ENCODE data around the gene RADIL. TPM values are rescaled to one million over a fixed set of nuclear protein-coding genes. Genes with fewer than 3 reads are reported as not detected.
A peak's percentile ranks its signal among the peaks of the same experiment; 100 is the strongest.

RADIL gene
- total and polyA plus RNA-seq, 2 of the 13 experiments (the other 11 are each of a cell fraction or from before 2014, with no cell fraction given): 0.05 to 0.09 TPM

DNA sequence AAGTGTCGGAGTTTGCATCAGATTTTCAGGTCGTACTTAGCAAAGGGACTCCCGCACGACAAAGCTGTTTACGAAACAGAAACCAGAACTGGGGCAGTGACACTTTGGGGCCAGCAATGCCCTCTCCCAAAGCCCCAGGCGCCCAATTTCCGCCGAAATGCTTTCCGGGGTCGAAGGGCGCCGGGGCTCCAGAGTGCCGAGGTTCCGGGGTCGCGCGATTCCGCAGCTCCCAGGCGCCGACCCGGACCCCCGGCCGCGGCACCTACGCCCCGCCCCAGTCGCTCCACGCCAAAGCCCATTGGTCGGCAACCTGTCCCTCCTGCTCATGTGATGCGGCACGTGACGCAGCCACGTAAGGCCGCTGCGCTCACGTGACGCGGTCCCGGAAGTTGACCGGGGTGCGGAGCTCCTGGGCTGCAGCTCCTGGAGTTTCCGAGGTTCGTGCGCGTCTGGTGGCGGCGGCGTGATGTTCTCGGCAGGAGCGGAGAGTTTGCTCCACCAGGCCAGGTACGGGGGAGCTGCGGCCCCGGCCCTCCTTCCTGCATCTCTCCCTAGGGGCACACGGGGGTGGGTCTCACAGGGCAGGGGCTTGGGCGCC, 108.2 kb downstream of the RADIL start, which contains the start of gene AP5Z1 (continued):
- TF ChIP-seq, protein P1, sequence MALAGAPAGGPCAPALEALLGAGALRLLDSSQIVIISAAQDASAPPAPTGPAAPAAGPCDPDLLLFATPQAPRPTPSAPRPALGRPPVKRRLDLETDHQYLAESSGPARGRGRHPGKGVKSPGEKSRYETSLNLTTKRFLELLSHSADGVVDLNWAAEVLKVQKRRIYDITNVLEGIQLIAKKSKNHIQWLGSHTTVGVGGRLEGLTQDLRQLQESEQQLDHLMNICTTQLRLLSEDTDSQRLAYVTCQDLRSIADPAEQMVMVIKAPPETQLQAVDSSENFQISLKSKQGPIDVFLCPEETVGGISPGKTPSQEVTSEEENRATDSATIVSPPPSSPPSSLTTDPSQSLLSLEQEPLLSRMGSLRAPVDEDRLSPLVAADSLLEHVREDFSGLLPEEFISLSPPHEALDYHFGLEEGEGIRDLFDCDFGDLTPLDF (CRISPR knock-in tag; IDR thresholded peaks at IDR 0.05): peak; percentile 76
- TF ChIP-seq, protein P2, sequence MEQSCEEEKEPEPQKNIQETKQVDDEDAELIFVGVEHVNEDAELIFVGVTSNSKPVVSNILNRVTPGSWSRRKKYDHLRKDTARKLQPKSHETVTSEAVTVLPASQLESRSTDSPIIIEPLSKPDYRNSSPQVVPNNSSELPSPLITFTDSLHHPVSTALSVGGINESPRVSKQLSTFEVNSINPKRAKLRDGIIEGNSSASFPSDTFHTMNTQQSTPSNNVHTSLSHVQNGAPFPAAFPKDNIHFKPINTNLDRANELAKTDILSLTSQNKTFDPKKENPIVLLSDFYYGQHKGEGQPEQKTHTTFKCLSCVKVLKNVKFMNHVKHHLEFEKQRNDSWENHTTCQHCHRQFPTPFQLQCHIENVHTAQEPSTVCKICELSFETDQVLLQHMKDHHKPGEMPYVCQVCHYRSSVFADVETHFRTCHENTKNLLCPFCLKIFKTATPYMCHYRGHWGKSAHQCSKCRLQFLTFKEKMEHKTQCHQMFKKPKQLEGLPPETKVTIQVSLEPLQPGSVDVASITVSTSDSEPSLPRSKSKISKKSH (CRISPR knock-in tag; IDR thresholded peaks at IDR 0.05; ENCODE audit: borderline replicate concordance): 0 out of 2 replicates have a peak, but pooled peaks have one; percentile 69
- TF ChIP-seq RXRA (CRISPR knock-in tag; IDR thresholded peaks at IDR 0.05): peak; percentile 51; the same call in 1 of the 2 replicates
- 0 out of 2 replicates have a peak, but pooled peaks have one; percentile 73 for TF ChIP-seq ZNF136 (CRISPR knock-in tag; IDR thresholded peaks at IDR 0.05; ENCODE audit: low read depth)
- TF ChIP-seq, protein P3, sequence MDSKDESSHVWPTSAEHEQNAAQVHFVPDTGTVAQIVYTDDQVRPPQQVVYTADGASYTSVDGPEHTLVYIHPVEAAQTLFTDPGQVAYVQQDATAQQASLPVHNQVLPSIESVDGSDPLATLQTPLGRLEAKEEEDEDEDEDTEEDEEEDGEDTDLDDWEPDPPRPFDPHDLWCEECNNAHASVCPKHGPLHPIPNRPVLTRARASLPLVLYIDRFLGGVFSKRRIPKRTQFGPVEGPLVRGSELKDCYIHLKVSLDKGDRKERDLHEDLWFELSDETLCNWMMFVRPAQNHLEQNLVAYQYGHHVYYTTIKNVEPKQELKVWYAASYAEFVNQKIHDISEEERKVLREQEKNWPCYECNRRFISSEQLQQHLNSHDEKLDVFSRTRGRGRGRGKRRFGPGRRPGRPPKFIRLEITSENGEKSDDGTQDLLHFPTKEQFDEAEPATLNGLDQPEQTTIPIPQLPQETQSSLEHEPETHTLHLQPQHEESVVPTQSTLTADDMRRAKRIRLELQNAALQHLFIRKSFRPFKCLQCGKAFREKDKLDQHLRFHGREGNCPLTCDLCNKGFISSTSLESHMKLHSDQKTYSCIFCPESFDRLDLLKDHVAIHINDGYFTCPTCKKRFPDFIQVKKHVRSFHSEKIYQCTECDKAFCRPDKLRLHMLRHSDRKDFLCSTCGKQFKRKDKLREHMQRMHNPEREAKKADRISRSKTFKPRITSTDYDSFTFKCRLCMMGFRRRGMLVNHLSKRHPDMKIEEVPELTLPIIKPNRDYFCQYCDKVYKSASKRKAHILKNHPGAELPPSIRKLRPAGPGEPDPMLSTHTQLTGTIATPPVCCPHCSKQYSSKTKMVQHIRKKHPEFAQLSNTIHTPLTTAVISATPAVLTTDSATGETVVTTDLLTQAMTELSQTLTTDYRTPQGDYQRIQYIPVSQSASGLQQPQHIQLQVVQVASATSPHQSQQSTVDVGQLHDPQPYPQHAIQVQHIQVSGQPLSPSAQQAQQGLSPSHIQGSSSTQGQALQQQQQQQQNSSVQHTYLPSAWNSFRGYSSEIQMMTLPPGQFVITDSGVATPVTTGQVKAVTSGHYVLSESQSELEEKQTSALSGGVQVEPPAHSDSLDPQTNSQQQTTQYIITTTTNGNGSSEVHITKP (CRISPR knock-in tag; IDR thresholded peaks at IDR 0.05; ENCODE audit: low read depth): no peak
- TF ChIP-seq ATF7-NPFF (CRISPR knock-in tag; IDR thresholded peaks at IDR 0.05; ENCODE audit: low read depth): peak; percentile 17; the same call in 1 of the 2 replicates
- peak; percentile 90 for TF ChIP-seq HDAC2 (CRISPR knock-in tag; IDR thresholded peaks at IDR 0.05)
- TF ChIP-seq, protein P4, sequence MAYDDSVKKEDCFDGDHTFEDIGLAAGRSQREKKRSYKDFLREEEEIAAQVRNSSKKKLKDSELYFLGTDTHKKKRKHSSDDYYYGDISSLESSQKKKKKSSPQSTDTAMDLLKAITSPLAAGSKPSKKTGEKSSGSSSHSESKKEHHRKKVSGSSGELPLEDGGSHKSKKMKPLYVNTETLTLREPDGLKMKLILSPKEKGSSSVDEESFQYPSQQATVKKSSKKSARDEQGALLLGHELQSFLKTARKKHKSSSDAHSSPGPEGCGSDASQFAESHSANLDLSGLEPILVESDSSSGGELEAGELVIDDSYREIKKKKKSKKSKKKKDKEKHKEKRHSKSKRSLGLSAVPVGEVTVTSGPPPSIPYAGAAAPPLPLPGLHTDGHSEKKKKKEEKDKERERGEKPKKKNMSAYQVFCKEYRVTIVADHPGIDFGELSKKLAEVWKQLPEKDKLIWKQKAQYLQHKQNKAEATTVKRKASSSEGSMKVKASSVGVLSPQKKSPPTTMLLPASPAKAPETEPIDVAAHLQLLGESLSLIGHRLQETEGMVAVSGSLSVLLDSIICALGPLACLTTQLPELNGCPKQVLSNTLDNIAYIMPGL (CRISPR knock-in tag; IDR thresholded peaks at IDR 0.05; ENCODE audit: borderline replicate concordance in 1 of 2, low read depth in 1 of 2): peak; percentile 66 to 71; a peak in 2 of 4 replicates
- TF ChIP-seq ZNF567 (CRISPR knock-in tag; IDR thresholded peaks at IDR 0.05; ENCODE audit: borderline replicate concordance): peak; percentile 74; the same call in 1 of the 2 replicates
- TF ChIP-seq, protein P5, sequence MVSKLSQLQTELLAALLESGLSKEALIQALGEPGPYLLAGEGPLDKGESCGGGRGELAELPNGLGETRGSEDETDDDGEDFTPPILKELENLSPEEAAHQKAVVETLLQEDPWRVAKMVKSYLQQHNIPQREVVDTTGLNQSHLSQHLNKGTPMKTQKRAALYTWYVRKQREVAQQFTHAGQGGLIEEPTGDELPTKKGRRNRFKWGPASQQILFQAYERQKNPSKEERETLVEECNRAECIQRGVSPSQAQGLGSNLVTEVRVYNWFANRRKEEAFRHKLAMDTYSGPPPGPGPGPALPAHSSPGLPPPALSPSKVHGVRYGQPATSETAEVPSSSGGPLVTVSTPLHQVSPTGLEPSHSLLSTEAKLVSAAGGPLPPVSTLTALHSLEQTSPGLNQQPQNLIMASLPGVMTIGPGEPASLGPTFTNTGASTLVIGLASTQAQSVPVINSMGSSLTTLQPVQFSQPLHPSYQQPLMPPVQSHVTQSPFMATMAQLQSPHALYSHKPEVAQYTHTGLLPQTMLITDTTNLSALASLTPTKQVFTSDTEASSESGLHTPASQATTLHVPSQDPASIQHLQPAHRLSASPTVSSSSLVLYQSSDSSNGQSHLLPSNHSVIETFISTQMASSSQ (IDR thresholded peaks at IDR 0.05; ENCODE audit: low read depth): no peak
- TF ChIP-seq, protein P5 (CRISPR knock-in tag; IDR thresholded peaks at IDR 0.05; ENCODE audit: borderline replicate concordance): peak; percentile 77; the same call in 1 of the 2 replicates
- peak; percentile 84; the same call in 1 of the 2 replicates for TF ChIP-seq MTF2 (CRISPR knock-in tag; IDR thresholded peaks at IDR 0.05; ENCODE audit: borderline replicate concordance)
- peak; percentile 81 for TF ChIP-seq POLR2AphosphoS5 (IDR thresholded peaks at IDR 0.05; ENCODE audit: low read depth, low read length)
- no peak for TF ChIP-seq SRSF1 (optimal IDR thresholded peaks at IDR 0.05; ENCODE audit: low read depth, low read length)
- peak; percentile 41; the same call in 1 of the 2 replicates for TF ChIP-seq ZNF749 (CRISPR knock-in tag; IDR thresholded peaks at IDR 0.05; ENCODE audit: borderline replicate concordance)
